Activated CD4-positive, alpha-beta T cell treated with anti-CD3 and anti-CD28 coated beads for 24 hours (primary cell): ENCODE results near the gene TCF7.

ENCODE experiments used
- DNase-seq, 2 donors: peaks; one replicate each; pipeline ENCODE4 v3.0.0-alpha.2; 2020; ENCODE audit warnings: low read depth in 2 of 2

Gene TCF7

DNA sequence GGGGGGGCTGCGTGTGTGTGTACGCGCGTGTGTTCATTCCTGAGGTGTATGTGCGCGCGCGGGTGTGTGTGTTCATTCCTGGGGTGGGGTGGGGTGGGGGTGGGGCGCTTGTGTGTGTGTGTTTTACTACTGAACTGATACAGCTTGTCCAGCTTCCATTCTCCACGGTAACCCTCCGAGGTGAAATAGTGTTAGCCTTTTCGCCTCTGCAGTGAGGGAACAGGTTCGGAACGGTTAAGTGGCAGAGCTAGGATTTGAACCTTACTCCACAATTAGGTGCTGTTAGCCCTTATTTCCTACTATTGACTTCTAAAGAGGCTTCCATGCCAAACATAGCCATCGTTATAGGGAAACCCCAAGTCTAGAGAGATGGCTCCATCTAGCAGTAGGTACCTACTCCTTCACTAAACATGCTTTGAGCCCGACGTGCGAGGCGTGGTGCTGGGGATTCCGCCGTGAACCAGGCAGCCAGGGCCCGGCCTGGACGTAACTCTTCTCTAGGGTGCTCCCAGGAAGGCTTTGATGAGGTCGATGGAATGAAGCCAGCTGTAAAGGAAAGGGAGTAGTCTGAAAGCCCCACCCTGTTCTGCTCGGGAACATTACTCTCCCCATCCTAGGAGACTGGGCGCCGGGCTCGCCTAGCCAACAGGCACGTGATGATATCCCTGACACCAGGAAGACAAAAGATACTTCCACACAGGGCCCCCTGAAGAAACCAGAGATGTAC lies 63.1 kb downstream of the TCF7 start:
- no peak for DNase-seq

DNA sequence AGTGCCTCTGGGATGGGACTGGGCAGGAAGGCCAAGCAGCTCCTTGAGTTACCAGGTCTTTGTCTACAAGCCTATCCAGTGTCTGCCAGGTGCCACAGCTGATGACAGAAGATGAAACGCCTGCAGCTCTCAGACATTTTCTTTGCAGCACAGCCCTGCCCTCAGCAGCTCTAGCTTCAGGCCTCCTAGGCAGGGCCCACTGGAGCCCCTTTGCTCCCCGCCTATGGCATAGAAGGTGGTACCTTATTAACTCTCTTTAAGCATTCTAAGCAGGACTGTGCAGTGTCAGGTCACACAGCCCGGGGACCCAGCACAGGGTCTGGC lies 63.6 kb downstream of the TCF7 start:
- DNase-seq, result no peak

- no peak for DNase-seq
Measured at GRCh38 chr5:134183481-134183880, 69.0 kb downstream of the TCF7 start.

- DNase-seq, result peak; percentile 64
Measured at GRCh38 chr5:134184155-134185135, 70.0 kb downstream of the TCF7 start.

- no peak for DNase-seq
Measured at GRCh38 chr5:134188092-134188491, 73.6 kb downstream of the TCF7 start.

- no peak for DNase-seq
Measured at GRCh38 chr5:134189031-134189430, 74.5 kb downstream of the TCF7 start.

DNA sequence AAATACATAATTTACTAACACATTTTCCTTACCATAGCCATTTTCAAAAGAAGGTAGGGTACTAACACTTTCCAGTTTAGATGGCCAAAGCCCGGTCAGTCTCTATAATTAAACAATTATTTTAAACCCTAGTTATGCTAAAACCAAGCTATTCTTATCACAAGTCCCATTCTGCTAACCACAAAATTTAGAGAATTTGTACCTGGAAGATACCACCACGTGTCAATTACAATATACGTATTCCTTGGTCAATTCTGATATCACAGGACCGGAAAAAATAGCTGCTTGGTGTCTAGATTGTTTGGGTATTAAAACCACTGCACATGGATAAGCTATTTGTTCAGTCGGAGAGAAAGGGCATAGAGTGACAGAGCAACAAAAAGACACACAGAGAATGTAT lies 81.2 kb downstream of the TCF7 start:
- DNase-seq, result no peak
